ENCODE measurements around the gene NPLOC4.
"Not testable (repeated sequence)": the region's sequence is repeated elsewhere in the genome, so short reads cannot be mapped to it uniquely, and the experiment has no call there.

NPLOC4 gene

DNA sequence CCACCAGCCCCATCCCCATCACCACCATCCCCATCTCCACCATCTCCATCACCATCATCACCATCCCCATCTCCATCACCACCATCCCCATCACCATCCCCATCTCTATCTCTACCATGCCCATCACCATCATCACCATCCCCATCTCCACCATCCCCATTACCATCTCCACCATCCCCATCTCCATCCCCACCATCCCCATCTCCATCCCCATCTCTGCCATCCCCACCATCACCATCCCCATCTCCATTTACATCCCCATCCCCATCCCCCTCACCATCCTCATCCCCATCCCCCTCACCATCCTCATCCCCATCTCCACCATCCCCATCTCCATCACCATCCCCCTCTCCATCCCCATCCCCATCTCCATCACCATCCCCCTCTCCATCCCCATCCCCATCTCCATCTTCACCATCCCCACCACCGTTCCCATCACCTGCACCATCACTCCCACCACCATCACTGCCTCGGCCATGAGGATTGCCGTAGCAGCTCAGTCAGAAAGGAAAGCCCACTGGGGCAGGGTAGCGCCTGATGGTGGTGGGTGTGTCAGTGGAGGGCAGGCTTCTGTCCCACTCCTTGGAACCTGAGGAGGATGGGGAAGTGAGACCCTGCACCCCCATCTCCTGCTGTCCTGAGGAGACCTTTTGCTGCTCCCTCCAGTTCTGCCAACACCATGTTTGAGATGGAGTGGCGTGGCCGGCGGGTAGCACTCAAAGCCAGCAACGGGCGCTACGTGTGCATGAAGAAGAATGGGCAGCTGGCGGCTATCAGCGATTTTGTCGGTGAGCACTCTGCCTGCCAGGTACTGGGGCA, 101.2 kb downstream of the NPLOC4 start:
- no peak for DNase-seq (ENCODE audit: low read depth in 2 of 2, low spot score in 1 of 2)

DNA sequence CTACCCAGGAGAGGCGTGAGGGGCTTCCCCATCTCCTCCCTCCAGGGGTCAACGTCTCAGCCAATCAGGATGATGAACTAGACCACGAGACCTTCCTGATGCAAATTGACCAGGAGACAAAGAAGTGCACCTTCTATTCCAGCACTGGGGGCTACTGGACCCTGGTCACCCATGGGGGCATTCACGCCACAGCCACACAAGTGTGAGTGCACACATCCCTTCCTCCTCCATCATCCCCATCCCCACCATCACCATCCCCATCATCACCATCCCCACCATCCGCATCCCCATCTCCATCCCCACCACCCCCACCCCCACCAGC, 101.9 kb downstream of the NPLOC4 start:
- no peak for DNase-seq (ENCODE audit: low read depth in 2 of 2, low spot score in 1 of 2)

DNA sequence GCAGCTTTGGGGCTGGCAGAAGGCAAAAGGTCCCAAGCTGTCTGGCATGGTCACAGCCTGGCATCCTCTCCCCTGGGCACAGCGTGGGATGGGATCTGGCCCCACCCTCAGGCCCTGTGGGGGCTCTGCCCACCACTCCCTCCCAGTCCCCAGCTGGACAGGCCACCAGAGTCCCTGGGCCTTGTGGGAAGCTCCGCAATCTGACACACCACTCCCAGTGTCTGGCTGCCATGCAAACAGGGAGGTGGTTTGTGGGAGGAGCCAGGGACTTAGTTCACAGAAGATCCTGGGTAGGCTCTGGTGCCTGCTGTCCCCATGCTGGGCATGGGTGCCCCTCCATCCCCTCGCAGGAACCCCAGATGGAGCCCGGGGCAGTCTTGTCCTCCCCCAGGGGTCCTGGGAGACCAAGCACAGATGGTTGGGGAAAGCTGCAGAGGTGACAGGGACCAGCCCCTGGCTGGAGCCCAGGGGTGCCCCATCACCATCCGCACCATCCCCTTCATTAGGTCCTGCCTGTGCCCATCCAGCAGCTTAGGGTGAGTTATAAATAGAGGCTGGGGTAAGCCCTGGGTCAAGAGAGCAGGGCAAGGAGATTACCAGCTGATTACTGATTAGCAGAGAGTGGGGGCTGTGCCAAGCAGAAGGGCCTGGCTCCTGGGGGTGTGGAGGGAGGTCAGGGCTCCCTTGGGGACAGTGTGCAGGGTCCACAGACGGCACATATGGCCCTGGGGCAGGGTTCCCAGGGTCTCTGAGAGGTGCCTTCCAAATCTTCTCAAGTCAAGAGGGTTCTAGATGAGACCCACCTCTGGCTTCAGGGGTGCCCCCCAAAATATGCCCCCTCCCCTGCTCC, 102.5 kb downstream of the NPLOC4 start:
- DNase-seq (ENCODE audit: low read depth in 2 of 2, low spot score in 1 of 2): no peak

DNA sequence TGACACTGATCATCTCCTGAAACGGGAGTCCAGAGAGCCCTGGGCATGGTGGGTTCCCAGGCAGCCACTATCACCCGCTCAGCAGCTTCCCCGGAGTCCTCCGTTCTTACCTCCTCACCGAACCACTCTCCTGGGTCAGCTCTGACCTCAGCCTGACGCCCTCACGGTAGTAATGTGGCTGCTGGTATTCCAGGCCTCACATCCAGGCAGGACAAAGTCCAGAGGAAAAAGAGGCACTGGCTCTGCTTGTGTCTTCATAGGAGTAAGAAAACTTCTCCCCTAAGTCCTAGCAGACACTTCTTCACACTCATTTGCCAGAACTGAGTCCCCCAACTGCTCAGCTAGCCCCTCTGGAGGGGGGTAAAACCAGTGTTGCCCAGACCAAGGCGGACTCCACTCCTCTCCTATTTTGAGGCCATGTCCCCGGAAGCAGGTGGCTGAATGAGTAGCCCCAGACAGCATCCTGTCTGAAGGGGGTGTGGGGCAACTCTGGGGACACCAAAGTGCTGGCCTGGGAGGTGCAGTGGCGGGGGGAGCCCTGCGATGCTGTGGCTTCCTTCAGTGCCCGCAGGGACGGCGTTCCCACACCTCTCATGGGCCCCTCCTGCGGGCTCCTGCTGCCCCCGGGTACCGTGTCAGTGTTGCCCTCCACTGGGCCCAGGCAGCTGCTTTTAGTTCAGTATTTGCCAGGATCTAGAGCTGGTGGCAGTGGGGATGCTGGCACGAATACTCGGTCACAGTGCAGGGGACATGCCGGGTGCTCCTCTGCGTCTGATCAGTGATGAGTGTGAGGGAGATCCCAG, 103.4 kb downstream of the NPLOC4 start:
- DNase-seq (ENCODE audit: low read depth in 2 of 2, low spot score in 1 of 2): no peak

DNA sequence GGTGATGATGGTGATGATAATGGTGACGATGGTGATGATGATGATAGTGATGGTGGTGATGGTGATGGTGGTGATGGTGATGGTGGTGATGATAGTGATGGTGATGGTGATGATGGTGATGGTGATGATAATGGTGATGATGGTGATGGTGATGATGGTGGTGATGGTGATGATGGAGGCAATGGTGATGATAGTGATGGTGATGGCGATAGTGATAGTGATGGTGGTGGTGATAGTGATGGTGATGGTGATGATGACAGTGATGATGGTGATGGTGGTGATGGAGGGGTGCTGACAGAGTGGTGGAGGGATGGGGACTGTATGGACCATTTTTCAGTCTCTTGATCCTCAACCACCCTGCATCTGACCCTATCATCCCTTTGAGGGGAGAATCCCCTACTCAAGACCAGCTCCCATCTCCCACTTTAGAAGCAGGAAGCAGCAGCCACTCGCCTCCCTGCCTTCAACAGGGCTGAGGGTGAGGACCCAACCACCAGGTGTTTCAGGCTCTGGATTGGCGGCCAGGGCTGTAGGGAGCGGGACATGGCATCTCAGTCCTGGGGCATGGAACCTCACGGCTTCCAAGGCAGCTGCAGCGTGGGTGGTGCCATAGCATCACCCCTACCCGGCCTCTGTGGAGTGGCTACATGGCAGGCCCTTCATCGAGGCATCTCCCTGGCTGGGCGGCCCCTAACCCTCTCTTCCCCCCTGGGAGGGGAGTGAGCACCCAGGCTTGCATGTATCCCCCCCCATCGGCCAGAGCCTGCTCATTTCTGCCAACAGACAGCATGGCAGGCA, 104.2 kb downstream of the NPLOC4 start:
- no peak for DNase-seq (ENCODE audit: low read depth in 2 of 2, low spot score in 1 of 2)

DNA sequence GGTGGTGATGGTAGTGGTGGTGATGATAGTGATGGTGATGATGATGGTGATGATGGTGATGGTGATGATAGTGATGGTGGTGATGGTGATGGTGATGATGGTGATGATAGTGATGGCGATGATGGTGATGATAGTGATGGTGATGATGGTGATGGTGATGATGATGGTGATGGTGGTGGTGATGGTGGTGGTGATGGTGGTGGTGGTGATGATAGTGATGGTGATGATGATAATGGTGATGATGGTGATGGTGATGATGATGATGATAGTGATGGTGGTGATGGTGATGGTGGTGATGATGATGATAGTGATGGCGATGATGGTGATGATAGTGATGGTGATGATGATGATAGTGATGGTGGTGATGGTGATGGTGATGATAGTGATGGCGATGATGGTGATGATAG, 104.9 kb downstream of the NPLOC4 start:
- DNase-seq (ENCODE audit: low read depth in 2 of 2, low spot score in 1 of 2): not testable (repeated sequence)

DNA sequence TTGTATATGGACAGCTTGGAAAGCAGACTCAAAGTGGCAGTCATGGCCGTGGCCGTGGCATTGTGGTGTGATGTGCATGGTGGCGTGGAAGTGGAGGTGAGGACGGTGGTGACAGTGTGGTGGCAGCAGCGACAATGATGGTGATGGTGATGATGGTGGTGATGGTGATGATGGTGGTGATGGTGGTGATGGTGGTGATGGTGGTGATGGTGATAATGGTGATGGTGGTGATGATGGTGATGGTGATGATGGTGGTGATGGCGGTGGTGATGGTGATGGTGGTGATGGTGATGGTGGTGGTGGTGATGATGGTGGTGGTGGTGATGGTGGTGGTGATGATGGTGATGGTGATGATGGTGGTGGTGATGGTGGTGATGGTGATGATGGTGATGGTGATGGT, 105.9 kb downstream of the NPLOC4 start:
- DNase-seq (ENCODE audit: low read depth in 2 of 2, low spot score in 1 of 2): not testable (repeated sequence)

DNA sequence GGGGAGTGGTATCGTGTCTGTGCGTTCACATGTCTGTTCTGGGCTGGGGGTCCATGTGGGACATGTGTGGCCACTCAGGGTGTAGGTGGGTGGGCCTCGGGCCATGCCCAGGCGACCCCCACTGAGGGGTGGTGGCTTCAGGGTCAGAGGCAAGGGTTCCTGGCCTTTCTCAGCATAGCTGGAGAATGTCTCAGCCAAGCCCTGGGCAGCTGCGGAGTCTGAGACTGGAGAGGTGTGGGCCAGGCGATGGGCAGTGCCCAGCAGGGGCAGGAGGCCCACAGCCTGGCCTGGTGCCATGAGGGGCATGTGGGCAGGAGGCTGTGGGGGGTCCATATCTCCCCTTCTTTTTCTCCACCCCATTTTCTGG, 107.5 kb downstream of the NPLOC4 start:
- DNase-seq (ENCODE audit: low read depth in 2 of 2, low spot score in 1 of 2): no peak

DNA sequence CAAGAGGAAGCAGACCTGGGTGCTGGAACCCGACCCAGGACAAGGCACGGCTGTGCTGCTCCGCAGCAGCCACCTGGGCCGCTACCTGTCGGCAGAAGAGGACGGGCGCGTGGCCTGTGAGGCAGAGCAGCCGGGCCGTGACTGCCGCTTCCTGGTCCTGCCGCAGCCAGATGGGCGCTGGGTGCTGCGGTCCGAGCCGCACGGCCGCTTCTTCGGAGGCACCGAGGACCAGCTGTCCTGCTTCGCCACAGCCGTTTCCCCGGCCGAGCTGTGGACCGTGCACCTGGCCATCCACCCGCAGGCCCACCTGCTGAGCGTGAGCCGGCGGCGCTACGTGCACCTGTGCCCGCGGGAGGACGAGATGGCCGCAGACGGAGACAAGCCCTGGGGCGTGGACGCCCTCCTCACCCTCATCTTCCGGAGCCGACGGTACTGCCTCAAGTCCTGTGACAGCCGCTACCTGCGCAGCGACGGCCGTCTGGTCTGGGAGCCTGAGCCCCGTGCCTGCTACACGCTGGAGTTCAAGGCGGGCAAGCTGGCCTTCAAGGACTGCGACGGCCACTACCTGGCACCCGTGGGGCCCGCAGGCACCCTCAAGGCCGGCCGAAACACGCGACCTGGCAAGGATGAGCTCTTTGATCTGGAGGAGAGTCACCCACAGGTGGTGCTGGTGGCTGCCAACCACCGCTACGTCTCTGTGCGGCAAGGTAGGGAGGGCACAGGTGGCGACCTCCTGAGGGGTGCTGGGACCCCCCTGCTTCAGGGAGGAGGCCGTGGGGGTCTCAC, 108.1 kb downstream of the NPLOC4 start:
- DNase-seq (ENCODE audit: low read depth in 2 of 2, low spot score in 1 of 2): no peak

DNA sequence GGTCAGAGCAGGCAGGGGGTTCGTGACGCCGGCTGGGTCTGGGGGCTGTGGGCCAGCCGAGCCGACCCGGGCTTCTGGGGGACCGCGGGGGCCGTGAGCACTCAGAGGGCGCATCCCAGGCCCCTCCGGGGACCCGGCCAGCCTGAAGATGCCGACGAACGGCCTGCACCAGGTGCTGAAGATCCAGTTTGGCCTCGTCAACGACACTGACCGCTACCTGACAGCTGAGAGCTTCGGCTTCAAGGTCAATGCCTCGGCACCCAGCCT, 108.6 kb downstream of the NPLOC4 start:
- DNase-seq (ENCODE audit: low read depth in 2 of 2, low spot score in 1 of 2): no peak

DNA sequence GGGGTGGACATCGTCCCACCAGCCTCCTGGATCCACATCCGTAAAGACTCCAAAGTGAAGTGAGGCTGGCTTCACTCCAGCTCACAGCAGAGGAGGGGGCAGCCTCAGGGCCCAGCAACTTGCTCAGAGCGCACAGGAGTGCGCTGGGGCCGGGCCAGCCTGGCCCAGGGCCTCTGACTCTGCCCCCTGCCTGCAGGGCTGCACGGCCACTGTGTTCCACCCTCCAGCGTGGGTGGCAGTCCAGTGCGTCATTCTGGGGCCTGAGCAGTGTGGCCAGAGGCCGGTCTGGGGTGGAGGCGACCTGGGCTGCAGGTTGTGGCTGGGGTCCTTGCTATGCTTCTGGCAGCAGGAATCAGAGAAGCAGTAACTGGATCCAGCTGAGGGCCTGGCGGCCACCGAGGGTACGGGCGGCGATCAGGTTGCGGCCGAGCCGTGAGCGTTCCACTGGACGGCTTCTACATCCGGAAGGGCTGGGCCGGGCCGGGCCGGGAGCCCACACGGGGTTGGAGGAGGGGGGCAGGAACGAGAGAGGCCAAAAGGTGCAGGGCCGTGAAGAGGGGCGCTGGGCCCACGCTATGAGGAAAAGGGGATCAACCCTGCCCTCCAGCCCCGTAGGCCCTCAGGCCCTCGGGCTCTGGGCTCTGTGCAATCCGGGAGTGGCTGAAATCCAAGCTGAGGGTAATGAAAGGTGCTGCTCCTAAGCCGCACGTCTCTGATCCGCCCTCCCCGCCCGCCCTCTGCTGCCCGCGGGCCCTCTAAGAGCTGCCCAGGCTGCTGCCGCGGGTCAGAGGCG, 109.1 kb downstream of the NPLOC4 start, which contains the start of gene FSCN2:
Gene FSCN2, plus strand, starts transcription at position 787 of the 793 bp plus-strand sequence. CDS start 155 bp downstream, outside the sequence.
- DNase-seq (ENCODE audit: low read depth in 2 of 2, low spot score in 1 of 2): no peak

DNA sequence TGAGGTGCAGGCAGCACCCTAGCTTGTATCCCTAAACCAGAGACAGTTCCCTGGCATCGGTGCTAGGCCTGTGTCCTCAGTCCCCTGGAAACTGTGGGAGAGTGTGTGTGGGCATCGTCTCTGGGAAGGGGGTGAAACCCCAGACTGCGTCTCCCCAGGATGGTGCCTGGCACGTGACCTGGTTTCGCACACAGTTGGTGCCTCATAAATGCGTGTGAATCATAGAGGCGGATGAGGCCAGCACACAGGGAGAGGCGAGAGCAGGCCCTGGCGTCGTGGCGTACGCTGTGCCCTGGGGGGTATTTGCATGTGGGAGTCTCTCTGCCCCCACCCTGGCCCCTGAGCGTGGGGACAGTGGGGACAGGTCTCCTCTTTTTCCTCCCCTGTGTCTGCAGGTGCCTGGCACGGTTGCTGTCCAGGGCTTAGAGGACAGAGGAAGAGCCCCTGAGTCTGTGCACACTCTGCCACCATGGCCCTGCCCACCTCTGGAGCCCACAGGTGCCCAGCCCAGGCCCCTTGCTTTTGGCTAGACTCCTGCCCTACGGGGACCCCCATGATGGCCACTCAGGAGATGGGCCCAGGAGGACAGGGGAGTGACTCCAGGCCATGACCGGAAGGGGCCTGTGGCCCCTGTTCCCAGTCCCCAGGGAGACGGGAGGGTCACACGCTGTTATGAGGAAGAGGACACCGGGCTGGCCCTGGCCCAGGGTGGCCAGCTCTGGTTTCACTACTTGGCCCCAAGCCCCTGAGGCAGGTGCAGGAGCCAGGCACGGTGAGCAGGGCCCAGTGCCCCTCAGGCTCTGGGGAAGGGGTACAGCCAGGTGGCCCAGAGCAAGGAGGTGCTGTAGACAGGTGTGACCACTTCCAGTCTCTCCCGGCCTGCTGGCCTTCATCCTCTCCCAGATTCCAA, 110.0 kb downstream of the NPLOC4 start:
- DNase-seq (ENCODE audit: low read depth in 2 of 2, low spot score in 1 of 2): no peak

DNA sequence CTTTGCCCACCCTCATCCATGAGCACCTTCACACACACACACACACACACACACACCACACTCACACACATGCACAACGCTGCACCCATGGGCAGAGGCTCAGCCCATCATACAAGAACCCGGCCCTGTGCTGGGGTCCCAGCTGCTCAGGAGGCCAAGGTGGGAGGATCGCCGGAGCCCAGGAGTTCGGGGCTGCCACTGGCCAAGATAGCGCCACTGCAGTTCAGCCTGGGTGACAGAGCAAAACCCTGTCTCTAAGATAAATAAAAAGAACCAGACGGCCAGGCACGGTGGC, 112.1 kb downstream of the NPLOC4 start:
- DNase-seq (ENCODE audit: low read depth in 2 of 2, low spot score in 1 of 2): no peak

DNA sequence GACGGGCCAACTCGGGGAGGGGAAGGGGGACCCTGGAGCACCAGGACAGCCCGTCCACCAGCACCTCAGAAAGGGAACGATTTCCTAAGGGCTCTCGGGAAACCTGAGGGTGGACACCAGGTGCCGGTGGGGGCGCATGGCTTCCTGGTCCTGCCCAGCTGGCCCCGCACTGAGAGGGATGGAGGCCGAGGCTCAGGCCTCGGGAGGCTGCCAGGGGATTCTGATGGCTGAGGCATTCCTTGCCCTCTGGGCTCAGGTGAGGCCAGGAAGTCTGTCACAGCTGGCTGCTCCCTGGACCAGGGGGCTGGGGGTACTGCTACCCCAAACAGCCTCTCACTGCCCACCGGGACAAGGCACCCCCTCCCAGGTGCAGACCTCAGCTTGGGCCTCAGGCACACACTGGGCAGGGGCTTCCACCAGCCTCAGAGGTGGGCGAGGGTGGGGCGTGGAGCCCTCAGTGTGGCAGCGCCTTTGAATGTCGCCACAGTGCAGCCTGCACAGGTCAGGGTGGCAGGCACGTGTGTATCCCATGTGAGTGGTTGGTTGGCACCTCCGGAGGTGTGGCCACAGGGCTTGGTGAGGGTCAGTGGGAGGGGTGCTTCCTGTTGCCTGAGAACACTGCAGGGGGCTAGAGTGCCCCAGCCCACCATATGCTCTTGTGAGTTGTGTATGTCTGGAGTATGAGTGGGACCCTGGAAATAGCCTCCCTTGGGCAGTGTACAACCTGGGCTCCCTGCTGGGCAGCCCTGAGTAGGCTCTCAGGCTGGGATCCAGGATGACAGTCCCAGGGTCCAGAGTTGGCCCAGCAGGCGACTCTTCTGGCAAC, 112.7 kb downstream of the NPLOC4 start:
- DNase-seq (ENCODE audit: low read depth in 2 of 2, low spot score in 1 of 2): no peak

DNA sequence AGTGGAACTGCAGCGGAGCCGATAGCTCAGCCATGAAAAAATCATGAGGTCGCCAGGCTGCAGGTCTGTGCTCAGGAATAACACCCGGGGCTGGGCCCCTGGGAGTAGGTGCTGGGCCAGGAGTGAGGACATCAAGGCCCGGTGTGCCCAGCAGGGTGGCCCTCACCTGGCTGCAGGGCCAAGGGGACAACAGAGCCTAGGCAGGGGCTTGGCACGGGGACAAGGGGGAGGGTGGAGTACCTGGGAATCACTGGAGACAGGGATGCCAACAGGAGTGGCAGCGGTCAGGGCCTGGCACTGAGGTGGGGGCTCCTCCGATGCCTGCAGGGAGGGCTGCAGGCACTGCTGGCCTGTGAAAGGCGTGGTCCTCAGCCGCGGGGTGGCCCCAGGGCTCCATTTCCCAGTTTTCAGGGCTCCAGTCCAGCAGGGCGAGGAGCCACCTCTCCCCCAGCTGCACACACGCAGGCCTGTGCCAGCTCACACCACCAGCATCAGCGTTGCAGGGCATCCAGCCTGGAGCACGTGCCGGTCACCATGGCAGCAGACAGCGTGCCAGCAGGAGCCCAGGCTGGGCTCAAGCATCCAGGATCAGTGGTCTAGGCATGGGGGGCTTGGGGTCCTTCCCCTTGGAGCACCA, 113.4 kb downstream of the NPLOC4 start:
- DNase-seq (ENCODE audit: low read depth in 2 of 2, low spot score in 1 of 2): no peak

DNA sequence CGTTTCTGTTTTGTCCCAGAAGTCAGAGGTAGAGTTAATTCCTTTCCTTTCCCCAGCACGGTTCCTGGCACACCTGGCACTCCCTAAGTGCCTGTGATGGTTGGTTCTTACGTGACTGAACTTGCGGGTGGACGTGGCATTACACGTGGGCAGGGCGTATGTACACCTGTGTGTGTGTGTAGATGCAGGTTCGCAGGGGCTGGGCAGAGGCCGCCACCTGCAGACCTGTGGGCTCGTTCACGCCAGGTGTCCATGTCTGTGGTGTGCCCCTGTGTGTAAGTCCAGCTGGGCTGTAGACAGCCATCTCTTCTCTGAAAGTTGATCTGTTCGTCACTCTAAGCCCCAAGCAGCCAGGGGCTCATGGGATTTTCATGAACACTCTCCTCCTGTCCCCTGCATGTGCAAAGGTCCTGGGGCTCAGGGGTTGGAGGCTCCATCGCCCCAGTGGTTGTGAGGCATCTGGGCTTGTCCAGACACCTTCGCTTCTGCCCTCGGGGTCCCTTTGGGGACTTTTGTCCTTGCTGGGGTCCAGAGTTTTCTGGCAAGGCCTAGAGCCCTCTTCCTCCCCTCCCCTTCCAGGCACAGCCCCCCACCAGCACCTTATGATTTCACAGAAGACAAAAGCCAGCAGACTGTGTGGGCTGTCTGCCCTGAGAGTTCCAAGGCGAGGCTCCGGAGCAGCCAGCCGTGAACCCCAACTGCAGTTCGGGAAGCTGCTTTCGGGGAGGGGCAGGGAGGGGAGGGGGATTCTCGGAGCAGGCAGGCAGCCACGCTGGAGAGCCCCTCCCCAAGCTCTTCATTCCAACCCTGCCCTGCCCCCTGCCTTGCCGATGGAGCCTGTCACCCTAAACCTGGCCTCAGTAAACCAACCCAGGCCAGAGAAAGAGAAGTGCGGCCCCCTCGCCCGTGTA, 114.2 kb downstream of the NPLOC4 start:
- DNase-seq (ENCODE audit: low read depth in 2 of 2, low spot score in 1 of 2): no peak
